Mucosa of descending colon (tissue), 3 donors: Measurements from ENCODE around the gene ZNF700. TPM values are rescaled to one million over a fixed set of nuclear protein-coding genes. Genes with fewer than 3 reads are reported as not detected.
"Not testable (repeated sequence)": the region's sequence is repeated elsewhere in the genome, so short reads cannot be mapped to it uniquely, and the experiment has no call there.

Experiments used
- ATAC-seq: fragments of 200-7000 bp; cut with Tn5 transposase; one replicate; pipeline ENCODE4 v1.9.1; 2020; ENCODE audit warnings: mild to moderate bottlenecking, moderate library complexity
- DNase-seq, 3 donors: peaks; one replicate each; pipeline ENCODE4 v3.0.0-alpha.2; 2020
- H3K36me3 ChIP-seq: fragments of 200-600 bp; one replicate; pipeline ENCODE4 v1.8.0; 2021; ENCODE audit warnings: low read depth, mild to moderate bottlenecking
- H3K4me1 ChIP-seq: fragments of 200-600 bp; one replicate; pipeline ENCODE4 v1.8.0; 2021; ENCODE audit warnings: low read depth, mild to moderate bottlenecking
- H3K4me3 ChIP-seq: fragments of 200-600 bp; one replicate; pipeline ENCODE4 v1.8.0; 2021; ENCODE audit warnings: mild to moderate bottlenecking
- H3K9me3 ChIP-seq: fragments of 200-600 bp; one replicate; pipeline ENCODE4 v1.8.0; 2021; ENCODE audit warnings: mild to moderate bottlenecking
- intact Hi-C, 2 donors: fragments of 100-400 bp; cut with DNase I in 1 of 2; cut with micrococcal nuclease in 1 of 2; formaldehyde crosslinking; loops; one replicate each; pipeline versions ENCODE4 v1.11.0 to v1.11.1; 2022; cut with DNase I, micrococcal nuclease
- total RNA-seq, 3 donors: library from RNA; stranded (reverse); fragmentation: NEBNext Ultra II Directional in 2 of 3; extraction: Animal tissue kit (Norgen Biotek cat#: 25700) in 2 of 3; gene quantifications; one replicate each; pipeline versions ENCODE4 v1.2.1 to v1.2.4, GENCODE V29; 2021 to 2023
- TF ChIP-seq, protein P1 (sequence below): fragments of 200-600 bp; IDR thresholded peaks from one replicate; pipeline ENCODE4 v1.8.0; 2022; ENCODE audit warnings: antibody characterized with exemption, mild to moderate bottlenecking
- donor health status: DM: no; HTN: no; CAD: no; lungs with moderate emphysema.
- donor health status: DM: no; HTN: no; CAD: no.
- donor health status: DM: no; HTN: yes; CAD: no.

ZNF700 gene
- total RNA-seq, 3 donors from 2014 or later, result 16.3 to 25.2 (median 17.1) TPM

DNA sequence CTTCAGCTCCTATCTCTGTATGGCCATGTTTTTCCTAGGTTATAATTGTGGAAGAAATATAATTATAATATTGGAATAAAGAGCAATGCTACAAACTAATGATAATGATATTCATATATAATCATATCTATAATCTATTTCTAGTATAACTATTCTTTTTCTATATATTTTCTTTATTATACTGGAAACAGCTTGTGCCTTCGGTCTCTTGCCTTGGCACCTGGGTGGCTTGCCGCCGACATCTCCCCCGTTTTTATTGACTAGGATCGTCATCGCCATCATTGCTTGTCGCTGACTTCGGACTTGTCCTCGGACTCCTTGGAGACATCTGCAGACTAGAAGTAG is 64.2 kb downstream of the ZNF700 start:
- TF ChIP-seq, protein P1, sequence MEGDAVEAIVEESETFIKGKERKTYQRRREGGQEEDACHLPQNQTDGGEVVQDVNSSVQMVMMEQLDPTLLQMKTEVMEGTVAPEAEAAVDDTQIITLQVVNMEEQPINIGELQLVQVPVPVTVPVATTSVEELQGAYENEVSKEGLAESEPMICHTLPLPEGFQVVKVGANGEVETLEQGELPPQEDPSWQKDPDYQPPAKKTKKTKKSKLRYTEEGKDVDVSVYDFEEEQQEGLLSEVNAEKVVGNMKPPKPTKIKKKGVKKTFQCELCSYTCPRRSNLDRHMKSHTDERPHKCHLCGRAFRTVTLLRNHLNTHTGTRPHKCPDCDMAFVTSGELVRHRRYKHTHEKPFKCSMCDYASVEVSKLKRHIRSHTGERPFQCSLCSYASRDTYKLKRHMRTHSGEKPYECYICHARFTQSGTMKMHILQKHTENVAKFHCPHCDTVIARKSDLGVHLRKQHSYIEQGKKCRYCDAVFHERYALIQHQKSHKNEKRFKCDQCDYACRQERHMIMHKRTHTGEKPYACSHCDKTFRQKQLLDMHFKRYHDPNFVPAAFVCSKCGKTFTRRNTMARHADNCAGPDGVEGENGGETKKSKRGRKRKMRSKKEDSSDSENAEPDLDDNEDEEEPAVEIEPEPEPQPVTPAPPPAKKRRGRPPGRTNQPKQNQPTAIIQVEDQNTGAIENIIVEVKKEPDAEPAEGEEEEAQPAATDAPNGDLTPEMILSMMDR, result no peak
- H3K4me3 ChIP-seq, result no peak overlapping the region

DNA sequence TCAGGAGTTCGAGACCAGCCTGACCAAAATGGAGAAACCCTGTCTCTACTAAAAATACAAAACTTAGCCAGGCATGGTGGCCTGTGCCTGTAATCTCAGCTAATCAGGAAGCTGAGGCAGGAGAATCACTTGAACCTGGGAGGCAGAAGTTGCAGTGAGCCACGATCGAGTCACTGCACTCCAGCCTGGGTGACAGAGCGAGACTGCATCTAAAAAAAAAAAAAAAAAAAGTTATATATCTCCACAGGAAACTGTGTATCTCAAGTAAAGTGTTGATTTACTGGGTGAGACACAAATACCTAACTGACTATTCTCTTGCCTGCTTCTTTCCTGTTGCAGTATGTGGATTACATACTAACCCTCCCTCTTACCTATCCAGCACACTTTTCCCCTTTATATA is 67.0 kb downstream of the ZNF700 start:
- intact Hi-C loops, ATAC-seq: not testable (repeated sequence)

More for the DNA sequence above, 64.2 kb downstream of the ZNF700 start:
- DNase-seq (no peak), ATAC-seq (no peak)
- intact Hi-C loops, result loop anchor here in 1 of 2 donors (2.0 kb wide), 1 partner anchor 64 kb away; the partner anchor contains the start of gene ZNF700
- Histone ChIP-seq H3K9me3 (no peaks in the 10 kb centered on the region), H3K4me1 (no peaks in the 10 kb centered on the region), H3K36me3 (no peaks in the 10 kb centered on the region)

GRCh38 chr19:11995174-11995573 is 70.3 kb downstream of the ZNF700 start:
- no peaks in the 10 kb centered on the region for H3K4me1 ChIP-seq
- DNase-seq, result no peak
- no peak for ATAC-seq
- intact Hi-C loops, result no loop called here
- H3K36me3 ChIP-seq, result no peaks in the 10 kb centered on the region
- H3K9me3 ChIP-seq, result peaks cover 6% of the 10 kb centered on the region
- no peak overlapping the region for H3K4me3 ChIP-seq
- TF ChIP-seq, protein P1, result no peak

More for the DNA sequence above, 67.0 kb downstream of the ZNF700 start:
- not testable (repeated sequence) for H3K4me3 ChIP-seq, H3K36me3 ChIP-seq, H3K9me3 ChIP-seq, DNase-seq, H3K4me1 ChIP-seq

Other genes starting within 250 kb of the ZNF700 start
- 10 to 100 TPM; 12.1 to 17.8 (median 13.1) TPM for gene ZNF823, start 186.2 kb upstream of the ZNF700 start, total RNA-seq
- 1 to 10 TPM; 4.8 to 8.5 (median 4.8) TPM for gene ZNF441, start 158.1 kb upstream of the ZNF700 start, total RNA-seq
- 1 to 10 TPM; 1.9 to 4.3 (median 2.8) TPM for gene ZNF491, start 126.6 kb upstream of the ZNF700 start, total RNA-seq
- 10 to 100 TPM; 31.9 to 36.9 (median 36.4) TPM for gene ZNF440, start 110.8 kb upstream of the ZNF700 start, total RNA-seq
- 10 to 100 TPM in 1 of 3 donors, 1 to 10 TPM in 2; 8.9 to 11.2 (median 9.6) TPM for gene ZNF439, start 76.4 kb upstream of the ZNF700 start, total RNA-seq
- 10 to 100 TPM; 15.7 to 30.5 (median 23.4) TPM for gene ZNF69, start 37.3 kb upstream of the ZNF700 start, total RNA-seq
- gene ZNF763, start 39.9 kb downstream of the ZNF700 start, total RNA-seq, result 1 to 10 TPM; 4.7 to 8.9 (median 6.7) TPM
- 1 to 10 TPM; 1.8 to 4.7 (median 2.5) TPM for gene ZNF433, start 110.6 kb downstream of the ZNF700 start, total RNA-seq
- gene ZNF878, start 127.9 kb downstream of the ZNF700 start, total RNA-seq, result under 1 TPM; 0.19 to 0.26 (median 0.22) TPM
- 10 to 100 TPM; 11.7 to 17.1 (median 15.2) TPM for gene ZNF844, start 139.6 kb downstream of the ZNF700 start, total RNA-seq
- gene ZNF20, start 215.2 kb downstream of the ZNF700 start, total RNA-seq, result 1 to 10 TPM; 4.4 to 7.0 (median 6.0) TPM
- gene ZNF625, start 231.6 kb downstream of the ZNF700 start, total RNA-seq, result 1 to 10 TPM; 3.1 to 8.0 (median 3.9) TPM
- gene ZNF136, start 238.0 kb downstream of the ZNF700 start, total RNA-seq, result 10 to 100 TPM in 1 of 3 donors, 1 to 10 TPM in 2; 6.3 to 12.1 (median 8.7) TPM